Pons (tissue), 1 donor: ENCODE results near the gene CD163L1.
"Not testable (repeated sequence)": the region's sequence is repeated elsewhere in the genome, so short reads cannot be mapped to it uniquely, and the experiment has no call there.

ENCODE experiments used
- DNase-seq: peaks from one replicate; pipeline ENCODE4 v3.0.0-alpha.2; 2016; ENCODE audit warnings: low spot score

CD163L1 gene

DNA sequence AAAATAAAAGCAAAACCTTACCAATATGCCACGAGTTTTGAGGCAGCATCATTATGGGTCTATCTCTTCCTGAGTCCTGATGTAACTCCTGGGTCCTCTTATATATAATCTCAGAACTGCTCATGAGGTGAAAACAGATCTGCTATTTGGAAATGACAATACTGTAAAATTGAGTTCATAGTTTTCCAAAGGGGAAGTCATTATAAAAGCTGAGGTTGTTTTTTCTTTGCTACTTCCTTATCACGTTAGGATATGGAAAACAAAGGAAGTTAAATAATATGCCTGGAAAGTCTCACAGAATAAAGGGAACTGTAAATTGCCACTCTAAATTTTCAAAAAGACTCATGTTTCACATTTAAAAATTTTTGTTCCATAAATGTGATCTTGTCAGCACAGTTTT, at the start of gene CD163L1:
CD163L1 (minus strand) TSS at position 78 of the 400 bp plus-strand sequence; CDS start at position 52, 26 bp downstream.
- DNase-seq: no peak

DNA sequence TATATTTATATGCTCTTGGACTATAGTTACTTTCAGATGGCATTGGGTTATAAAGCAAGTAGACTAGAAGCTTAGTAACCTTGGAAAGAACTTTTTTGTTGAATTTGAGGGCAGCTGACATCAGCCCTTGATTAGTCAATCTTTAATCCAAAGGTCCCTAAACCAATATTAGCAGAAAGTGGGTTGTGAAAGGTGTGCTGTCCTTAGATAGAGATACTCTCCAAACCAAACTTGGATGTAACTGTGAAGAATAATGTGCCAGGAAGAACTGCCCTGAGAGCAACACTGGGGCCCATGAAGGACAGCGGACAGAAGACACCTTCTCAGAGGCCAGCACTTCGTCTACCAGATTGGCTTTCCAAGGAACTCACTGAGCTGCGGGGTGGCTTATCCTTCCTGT, 49.1 kb upstream of the CD163L1 start:
- DNase-seq: no peak

DNA sequence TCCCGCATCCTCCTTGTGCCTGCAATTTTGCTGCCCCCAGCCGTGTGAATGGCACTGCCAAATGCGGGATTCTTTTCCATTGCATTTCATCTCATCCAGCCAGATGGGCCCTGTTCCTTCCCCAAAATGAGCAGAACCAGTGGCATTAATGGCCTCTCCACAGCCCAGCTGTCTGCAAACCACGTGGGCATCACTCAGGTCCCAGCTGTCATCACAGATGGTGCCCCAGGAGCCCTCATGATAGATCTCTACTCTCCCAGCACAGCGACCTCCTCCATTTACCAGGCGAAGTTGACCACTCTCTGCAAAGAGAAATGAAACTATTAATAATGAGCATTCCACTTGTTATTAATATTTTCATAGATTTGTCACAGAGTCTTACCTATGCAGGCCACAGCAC, 42.6 kb upstream of the CD163L1 start:
- DNase-seq: no peak

DNA sequence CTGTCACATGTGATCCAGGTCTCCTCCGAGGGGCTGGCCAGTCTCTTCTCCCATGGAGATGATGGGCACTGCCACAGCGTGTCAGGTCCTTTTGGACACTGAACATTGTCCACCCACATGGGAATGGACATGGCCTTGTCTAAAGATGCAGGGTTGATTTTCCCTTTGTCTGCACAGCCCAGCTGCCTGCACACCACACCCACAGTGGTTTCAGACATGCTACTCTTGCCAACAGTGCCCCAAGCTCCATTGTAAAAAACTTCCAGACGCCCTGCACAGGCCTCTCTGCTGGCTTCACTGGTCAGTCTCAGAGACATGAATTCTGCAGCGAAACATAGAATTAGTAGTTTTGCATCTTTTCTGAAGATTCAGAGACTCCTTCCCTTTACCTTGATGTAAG, 41.1 kb upstream of the CD163L1 start:
- no peak for DNase-seq

DNA sequence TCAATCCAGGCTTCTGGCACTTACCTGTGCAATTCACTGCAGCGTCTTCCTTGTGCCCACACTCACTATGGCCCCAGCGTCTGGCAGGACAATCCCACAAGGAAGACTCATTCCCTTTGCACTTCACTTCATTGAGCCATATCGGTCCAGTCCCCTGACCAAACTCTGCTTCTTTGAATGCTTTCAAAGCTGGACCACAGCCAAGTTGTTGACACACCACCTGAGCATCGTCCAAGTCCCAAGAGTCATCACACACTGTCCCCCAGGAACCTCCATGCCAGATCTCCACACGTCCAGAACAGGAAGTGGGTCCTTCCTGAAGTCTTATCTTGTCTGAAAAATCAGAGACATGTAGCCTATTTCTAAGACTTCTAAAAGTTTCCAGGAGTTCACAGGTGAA, 39.4 kb upstream of the CD163L1 start:
- DNase-seq: no peak

DNA sequence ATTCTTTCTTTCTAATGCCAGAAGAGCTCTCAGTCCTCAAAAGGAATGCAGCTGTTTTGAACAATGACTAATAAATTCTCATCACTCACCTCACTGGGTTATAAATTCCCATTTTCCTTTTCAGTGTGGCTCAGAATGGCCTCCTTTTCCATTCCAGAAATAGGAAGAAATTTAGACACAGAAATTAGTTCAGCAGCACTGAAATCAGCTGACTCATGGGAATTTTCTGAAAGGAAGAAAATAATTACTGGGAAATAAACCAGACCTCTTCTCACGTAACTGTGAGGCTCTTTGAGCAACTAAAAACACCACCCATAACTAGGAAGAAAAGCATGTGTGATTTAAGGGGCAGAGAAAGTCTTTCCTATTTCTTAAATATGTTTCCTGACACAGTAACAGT, 35.8 kb upstream of the CD163L1 start:
- no peak for DNase-seq

DNA sequence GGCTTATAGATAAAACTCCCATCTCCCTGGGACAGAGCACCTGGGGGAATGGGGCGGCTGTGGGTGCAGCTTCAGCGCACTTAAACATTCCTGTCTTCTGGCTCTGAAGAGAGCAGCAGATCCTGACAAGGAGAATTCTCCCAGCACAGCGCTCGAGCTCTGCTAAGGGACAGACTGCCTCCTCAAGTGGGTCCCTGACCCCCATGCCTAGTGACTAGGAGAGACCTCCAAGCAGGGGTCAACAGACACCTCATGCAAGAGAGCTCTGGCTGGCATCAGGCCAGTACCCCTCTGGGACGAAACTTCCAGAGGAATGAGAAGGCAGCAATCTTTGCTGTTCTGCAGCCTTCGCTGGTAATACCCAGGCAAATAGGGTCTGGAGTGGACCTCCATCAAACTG, 28.1 kb upstream of the CD163L1 start:
- DNase-seq: no peak

DNA sequence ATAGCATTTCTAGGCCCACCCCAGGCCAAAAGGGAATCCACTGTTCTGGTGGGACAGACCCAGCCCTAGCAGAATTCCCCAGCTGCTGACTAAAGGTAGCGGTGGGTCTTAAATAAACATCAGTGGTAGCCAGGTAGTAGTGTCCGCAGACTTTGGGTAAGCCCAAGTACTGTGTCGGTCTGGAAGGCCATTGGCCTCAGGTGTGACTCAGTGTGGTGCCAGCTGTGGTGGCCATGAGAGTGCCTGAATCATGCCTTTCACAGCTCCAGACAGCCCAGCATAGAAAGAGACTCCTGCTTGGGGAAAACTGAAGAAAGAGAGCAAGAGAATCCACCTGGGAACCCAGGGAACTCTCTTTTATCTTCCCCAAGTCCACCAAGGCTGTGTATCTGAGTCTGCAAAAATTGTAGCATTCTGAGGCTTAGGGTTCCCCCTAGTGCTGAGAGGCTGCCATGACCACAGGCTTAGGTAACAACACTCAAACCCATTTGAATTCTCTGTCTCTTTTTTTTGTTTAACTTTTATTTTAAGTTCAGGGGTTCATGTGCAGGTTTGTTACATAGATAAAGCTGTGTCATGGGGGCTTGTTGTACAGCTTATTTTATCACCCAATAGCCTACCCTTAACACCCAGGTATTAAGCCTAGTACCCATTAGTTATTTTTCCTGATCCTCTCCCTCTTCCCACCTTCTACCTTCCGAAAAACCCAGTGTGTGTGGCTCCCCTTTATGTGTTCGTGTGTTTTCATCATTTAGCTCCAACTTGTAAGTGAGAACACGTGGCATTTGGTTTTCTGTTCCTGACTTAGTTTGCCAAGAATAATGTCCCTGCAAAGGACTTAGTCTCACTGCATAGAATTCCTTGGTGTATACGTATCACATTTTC, 16.7 kb upstream of the CD163L1 start:
- DNase-seq: peak; percentile 37

DNA sequence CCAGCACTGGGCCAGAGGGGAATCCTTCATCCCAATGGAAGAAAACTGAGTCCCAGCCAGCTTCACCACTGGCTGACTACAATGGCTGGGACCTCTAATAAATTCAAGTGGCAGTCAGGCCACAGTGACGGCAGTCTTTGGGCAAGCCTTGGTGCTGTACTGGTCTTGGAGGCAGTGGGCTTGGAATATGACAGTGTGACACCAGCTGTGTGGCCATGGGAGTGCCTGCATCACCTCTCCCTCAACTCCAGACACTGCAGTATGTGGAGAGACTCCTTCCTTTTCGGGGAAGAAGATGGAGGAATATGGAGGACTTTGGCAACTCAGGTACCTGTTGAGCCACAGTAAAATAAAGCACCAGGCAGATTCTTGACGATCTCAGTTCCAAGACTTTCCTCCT, 16.0 kb upstream of the CD163L1 start:
- no peak for DNase-seq

DNA sequence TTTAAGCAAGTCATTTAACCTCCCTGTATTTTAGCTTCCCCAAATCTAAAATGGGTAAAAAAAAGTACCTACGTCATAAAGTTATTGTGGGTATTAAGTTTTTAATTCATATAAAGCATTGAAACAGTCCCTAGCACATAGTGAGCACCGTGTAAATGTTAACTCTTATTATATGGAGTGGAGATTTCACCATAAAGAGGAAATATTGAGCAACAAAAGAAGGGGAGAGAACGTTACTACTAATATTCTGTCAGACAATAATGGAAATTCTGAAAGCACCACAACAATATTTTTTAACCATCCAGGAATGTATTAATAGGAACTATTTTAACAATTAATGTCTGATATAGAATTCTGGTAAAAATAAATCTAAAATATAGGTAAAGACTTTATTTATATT, 7.8 kb upstream of the CD163L1 start:
- no peak for DNase-seq

DNA sequence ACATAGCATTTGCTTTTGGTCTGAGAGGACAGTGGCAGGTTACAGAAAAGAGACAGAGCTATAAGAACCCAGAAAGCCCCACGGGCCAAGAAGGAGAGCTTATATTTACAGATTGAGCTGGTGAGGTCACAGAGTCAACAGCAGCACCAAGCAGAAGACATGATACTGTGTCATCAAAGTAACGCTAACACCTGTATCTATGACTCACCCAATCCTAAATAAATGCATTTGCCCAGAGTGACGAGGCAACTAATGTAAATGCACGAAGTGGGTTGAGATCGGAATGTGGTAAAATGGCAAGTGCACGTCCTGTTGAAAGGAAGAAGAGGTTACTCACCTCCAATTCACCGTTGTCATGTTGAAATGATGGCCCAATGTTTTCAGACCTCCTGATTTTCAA, 6.7 kb upstream of the CD163L1 start:
- DNase-seq: no peak

DNA sequence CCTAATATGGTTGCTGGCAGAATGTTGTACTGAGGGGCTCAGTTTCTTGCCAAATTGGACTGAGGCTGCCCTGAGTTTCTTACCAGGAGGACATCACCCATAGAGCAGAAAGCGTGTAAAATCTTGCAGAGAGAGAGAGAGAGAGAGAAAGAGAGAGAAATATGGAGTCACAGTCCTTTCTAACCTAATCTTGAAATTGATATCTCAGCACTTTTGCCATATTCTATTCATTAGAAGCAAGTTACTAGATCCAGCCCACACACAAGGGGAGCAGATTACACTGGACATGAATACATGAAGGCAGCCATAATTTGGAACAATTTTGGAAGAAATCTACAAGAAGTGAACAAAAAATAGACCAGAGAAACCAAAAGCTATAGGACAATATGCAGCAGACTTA, 4.1 kb upstream of the CD163L1 start:
- DNase-seq: no peak

DNA sequence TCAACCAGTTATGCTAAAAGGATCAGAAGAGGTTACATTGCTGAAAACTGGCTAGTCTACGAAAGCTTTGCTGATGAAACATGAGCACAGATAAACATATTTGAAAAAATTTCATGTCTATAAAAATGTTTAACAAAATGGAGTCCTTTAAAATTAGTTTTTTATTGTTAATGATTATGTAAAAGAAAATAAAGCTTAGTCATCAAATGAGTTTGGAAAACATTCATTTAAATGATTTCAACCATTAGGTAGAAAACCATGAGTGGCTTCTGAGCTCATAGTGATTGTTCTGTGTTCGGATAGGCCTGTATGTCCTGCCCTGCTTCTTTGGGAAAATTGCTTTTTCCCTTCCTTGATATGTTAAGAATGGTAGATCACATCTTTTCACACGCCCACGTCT, 584 bp upstream of the CD163L1 start:
- no peak for DNase-seq

DNA sequence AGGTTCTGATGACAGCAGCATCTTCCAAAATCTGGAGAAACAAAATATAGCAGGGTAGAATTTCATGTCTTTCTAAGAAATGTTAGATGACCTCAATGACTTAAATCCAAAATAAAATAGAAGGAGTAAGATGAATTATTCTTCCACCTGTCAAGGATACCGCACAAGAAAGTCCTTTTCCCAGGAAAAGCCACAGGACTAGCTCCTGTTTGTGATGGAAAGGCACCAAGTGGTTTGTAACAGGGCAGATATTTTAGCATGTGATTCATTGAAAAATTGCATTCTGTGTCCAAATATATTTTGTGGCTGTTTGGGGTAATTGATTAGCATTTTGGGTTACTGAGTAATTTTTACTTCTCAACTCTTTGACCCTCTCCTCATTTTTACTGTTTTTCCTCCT, 2.7 kb downstream of the CD163L1 start:
- DNase-seq: no peak

DNA sequence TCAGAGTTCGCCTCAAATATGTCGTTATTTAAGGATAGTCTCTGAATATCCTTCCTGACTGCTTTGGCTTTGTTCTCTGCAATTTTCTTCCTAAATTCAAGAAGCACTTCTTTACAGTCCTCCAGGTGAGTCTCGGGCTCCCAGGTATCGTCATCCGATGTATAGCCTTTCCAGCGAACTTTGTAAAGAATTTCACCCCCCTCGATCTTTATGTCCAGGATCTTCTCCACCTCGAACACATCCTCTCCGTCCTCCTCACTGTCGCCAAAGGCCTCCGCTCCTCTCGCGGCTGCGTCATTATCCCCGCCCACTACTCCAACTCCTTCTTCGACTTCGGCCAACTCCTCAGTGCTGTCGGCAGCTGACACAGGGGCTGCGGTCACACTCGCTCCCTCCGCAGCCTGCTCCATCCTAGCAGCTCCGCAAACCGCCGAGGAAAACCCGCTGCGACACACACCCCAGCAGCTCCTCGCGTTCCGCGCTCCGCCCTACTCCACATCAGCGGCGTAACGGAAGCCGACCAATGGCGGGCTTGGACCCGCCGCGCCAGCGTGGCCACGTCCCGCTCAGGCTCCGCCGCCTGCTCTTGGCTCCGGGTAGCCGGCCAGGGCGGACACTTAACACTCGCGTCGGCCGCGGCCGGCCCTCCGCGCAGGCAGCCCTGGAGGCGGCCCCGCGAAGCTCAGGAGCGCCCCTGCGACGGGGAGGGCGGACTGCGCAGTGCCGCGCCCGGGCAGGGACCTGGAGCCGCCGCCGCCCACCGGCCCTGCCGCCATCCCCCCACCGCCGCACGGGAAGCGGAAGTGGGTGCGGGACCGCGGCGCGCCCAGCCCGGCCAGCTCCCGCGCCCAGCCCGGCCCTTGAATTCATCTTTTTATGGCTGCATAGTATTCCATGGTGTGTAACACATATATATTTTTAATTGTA, 4.1 kb downstream of the CD163L1 start:
- DNase-seq: no peak

DNA sequence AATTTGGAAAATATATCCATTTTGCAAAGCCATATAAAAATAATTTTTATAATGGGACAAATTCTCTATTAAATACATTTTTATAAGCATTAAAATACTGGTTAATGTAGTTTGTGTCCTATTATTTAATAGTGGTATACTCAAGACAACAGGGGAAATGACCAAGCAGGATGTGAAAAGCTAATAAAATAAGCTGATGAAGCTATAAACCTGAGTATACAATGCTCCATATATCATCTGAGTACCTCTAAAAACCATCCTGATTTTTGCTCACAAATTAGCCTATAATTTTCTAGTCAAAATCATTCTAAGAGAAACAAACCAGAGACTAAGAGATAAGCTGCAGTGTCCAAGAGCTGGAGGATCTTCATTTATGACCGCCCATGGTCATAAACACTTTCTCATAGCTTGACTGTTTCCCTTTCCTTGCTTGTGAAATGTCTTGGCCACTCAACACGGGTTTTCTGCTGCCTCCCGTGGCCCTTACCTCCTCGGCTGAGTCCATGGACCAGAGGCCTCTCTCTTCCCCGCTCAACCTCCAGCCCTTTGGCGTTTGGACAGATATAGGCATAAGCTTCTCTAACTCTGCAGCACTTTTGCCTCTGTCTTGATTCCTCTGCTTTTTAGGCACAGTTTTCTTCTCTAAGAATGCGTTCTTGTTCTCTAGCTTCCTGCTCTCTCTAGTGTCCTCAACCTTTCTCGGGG, 5.5 kb downstream of the CD163L1 start:
- DNase-seq: not testable (repeated sequence)

DNA sequence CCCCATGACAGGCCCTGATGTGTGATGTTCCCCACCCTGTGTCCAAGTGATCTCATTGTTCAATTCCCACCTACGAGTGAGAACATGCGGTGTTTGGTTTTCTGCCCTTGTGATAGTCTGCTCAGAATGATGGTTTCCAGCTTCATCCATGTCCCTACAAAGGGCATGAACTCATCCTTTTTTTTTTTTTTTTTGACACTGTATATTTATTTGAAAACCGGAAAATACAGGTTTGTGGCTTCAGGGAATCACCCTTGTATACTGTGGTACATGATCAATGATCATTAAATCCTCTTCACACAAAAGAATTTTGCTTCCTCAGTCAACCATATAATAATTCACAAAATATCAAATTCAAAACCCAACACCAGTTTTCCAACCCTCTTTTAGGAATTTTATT, 6.5 kb downstream of the CD163L1 start:
- DNase-seq: not testable (repeated sequence)

DNA sequence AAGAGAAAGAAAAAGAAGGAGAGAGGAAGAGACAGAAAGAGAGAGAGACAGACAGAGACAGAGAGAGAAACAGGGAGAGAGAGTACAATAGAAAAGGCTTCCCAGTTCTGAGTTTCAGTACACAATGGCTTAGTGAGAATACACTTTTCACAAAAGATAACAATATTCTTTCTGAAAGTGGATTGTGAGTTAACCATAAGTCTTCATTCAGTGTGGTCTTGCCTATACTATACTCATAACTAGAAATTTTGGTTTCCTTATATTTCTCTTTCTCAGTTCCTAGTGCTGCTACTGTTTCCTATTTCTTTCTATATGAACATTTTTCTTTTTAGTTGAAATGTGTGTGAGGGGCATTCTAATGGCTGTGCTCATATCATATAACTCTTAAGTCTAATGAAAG, 9.3 kb downstream of the CD163L1 start:
- no peak for DNase-seq

DNA sequence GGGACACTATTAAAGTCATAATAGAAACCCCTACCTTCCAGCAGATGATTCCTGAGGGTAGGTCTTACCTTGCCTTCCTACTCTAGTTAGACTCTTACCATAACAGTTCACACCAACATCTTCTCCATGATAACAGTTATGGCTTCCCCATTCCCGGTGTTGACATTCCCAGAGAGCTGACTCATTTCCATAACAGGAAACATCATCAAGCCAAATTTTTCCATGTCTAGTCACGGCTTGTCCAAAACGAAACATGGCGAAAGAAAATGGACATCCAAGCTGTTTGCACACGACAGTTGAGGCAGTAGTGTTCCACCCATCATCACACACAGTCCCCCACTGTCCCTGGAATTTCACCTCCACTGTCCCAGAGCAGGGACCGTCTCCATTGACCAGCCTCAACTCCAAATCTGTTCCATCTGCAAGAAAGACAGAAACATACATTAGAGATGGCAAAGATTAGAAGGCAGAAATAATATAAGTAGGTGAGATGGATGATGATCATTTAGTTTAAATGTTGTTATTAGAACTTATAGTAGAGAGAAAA, 10.6 kb downstream of the CD163L1 start:
- DNase-seq: no peak

DNA sequence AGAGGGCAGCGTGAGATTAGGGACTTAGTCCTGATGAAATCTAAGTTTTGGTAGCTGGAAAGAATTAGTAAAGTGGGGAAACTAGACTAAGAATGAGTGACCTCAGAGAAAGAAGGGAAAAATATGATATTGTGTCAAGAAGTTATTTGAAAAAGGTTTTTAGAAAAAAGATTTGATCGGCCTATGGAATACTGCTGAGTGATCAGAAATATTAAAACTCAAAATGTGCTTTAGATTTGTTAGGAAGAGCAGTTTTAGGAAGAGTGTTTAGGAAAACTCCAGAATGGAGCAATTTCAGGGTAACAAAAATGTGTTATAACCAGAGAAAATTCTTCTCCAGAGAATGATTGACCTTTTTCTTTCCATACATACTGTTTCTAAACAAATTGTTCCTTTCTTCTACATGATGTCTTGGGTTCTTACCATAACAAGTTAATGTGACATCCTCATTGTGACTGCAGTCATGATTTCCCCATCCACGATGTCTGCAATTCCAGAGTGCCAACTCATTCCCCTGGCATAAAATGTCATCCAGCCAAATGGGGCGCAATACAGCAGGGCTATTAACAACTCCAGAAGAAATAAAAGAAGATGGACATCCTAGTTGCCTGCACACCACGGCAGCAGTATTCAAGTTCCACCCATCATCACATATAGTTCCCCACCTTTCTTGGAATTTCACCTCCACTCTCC, 11.8 kb downstream of the CD163L1 start:
- DNase-seq: no peak

DNA sequence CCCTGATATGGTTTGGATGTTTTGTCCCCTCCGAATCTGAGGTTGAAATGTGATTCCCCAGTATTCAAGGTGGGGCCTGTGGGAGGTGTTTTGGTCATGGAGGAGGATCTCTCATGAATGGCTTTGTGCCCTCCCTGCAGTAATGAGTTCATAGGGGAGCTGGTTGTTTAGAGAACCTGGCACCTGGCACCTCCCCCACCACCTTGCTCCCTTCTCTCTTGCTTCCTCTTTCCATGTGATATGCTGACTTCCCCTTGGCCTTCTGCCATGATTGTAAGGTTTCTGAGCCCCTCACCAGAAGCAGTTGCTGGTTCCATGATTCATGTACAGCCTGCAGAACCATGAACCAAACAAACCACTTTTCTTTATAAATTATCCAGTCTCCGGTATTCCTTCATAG, 32.6 kb downstream of the CD163L1 start:
- DNase-seq: no peak

DNA sequence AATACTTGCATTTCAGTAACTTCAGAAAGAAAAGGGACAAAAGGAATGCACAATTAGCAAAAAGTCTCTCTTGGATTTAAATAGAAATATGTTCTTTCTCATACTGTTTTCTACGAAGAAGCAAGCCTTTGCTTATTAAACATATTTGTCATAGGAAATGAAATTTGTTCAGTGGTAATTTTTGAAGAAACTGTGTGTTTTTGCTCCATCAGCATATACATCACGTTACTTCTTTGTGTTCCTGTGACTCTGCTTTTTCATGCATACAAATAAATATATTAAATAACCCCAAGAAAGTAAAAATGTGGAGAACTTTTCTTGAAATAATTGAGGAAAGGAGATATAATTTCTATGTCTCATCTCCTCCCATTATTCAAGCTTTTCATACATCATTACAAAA, 39.7 kb downstream of the CD163L1 start:
- no peak for DNase-seq
